Gastrocnemius medialis (tissue), 4 donors: ENCODE data around the gene SYT5.
"Not testable (repeated sequence)": the region's sequence is repeated elsewhere in the genome, so short reads cannot be mapped to it uniquely, and the experiment has no call there.

Experiments used
- POLR2A ChIP-seq, 2 donors: fragments of 450-650 bp; IDR thresholded peaks; one replicate each; pipeline ENCODE4 v1.6.1; 2017; ENCODE audit warnings: antibody characterized with exemption in 2 of 2, mild to moderate bottlenecking in 2 of 2, moderate library complexity in 2 of 2
- TF ChIP-seq, protein P1 (sequence below), 5 experiments: fragments of 450-650 bp in 3 of 5; fragments of 200-600 bp in 2 of 5; sonication (generic) in 2 of 5; IDR thresholded peaks in 4 of 5; conservative IDR thresholded peaks in 1 of 5; 1 replicate in 4 of 5; 2 replicates in 1 of 5; pipeline ENCODE4 v1.5.1; 2016 to 2019; ENCODE audit warnings: antibody characterized with exemption in 5 of 5, mild to moderate bottlenecking in 3 of 5, moderate library complexity in 3 of 5

GRCh38 chr19:55172318-55172717 is 7.8 kb downstream of the SYT5 start:
- TF ChIP-seq, protein P1, sequence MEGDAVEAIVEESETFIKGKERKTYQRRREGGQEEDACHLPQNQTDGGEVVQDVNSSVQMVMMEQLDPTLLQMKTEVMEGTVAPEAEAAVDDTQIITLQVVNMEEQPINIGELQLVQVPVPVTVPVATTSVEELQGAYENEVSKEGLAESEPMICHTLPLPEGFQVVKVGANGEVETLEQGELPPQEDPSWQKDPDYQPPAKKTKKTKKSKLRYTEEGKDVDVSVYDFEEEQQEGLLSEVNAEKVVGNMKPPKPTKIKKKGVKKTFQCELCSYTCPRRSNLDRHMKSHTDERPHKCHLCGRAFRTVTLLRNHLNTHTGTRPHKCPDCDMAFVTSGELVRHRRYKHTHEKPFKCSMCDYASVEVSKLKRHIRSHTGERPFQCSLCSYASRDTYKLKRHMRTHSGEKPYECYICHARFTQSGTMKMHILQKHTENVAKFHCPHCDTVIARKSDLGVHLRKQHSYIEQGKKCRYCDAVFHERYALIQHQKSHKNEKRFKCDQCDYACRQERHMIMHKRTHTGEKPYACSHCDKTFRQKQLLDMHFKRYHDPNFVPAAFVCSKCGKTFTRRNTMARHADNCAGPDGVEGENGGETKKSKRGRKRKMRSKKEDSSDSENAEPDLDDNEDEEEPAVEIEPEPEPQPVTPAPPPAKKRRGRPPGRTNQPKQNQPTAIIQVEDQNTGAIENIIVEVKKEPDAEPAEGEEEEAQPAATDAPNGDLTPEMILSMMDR (IDR thresholded peaks at IDR 0.05 in 4 of 5, conservative IDR thresholded peaks at IDR 0.05 in 1 of 5) = not testable (repeated sequence)
- not testable (repeated sequence) for TF ChIP-seq POLR2A (IDR thresholded peaks at IDR 0.05)
